Measurements from ENCODE around the gene PPP1R7.
A peak's percentile ranks its signal among the peaks of the same experiment; 100 is the strongest.
"Not testable (repeated sequence)": the region's sequence is repeated elsewhere in the genome, so short reads cannot be mapped to it uniquely, and the experiment has no call there.

The PPP1R7 gene

GRCh38 chr2:241177526-241178334, 27.5 kb downstream of the PPP1R7 start:
- DNase-seq: no peak

- DNase-seq: no peak
Observed at GRCh38 chr2:241178961-241179360, 28.7 kb downstream of the PPP1R7 start.

- no peak for DNase-seq
Observed at GRCh38 chr2:241179899-241180298, 29.6 kb downstream of the PPP1R7 start.

- no peak for DNase-seq
Observed at GRCh38 chr2:241180495-241180894, 30.2 kb downstream of the PPP1R7 start.

- no peak for DNase-seq
Observed at GRCh38 chr2:241182126-241182525, 31.9 kb downstream of the PPP1R7 start.

GRCh38 chr2:241182531-241183133, 32.4 kb downstream of the PPP1R7 start:
- no peak for DNase-seq

GRCh38 chr2:241183221-241183620, 33.0 kb downstream of the PPP1R7 start:
- DNase-seq: no peak

GRCh38 chr2:241184901-241185300, 34.6 kb downstream of the PPP1R7 start:
- DNase-seq: no peak

GRCh38 chr2:241185961-241186360, 35.7 kb downstream of the PPP1R7 start:
- no peak for DNase-seq

- DNase-seq: no peak
Observed at GRCh38 chr2:241187101-241187917, 37.0 kb downstream of the PPP1R7 start.

GRCh38 chr2:241187918-241188234, 37.6 kb downstream of the PPP1R7 start:
- no peak for DNase-seq

- DNase-seq: peak; percentile 79
Observed at GRCh38 chr2:241188361-241189092, 38.3 kb downstream of the PPP1R7 start, which contains the start of gene ANO7. Gene ANO7, plus strand, starts transcription at chr2:241188677. Its CDS starts 1,387 bp downstream, at chr2:241190064.

- DNase-seq: no peak
Observed at GRCh38 chr2:241189093-241189855, 39.0 kb downstream of the PPP1R7 start.

GRCh38 chr2:241189856-241190201, 39.6 kb downstream of the PPP1R7 start:
- DNase-seq: no peak

GRCh38 chr2:241190291-241190981, 40.2 kb downstream of the PPP1R7 start:
- DNase-seq: no peak

GRCh38 chr2:241191081-241191480, 40.8 kb downstream of the PPP1R7 start:
- no peak for DNase-seq

GRCh38 chr2:241193271-241193670, 43.0 kb downstream of the PPP1R7 start:
- no peak for DNase-seq

GRCh38 chr2:241194811-241195210, 44.5 kb downstream of the PPP1R7 start:
- DNase-seq: no peak

GRCh38 chr2:241195506-241196130, 45.4 kb downstream of the PPP1R7 start:
- DNase-seq: no peak

- DNase-seq: not testable (repeated sequence)
Observed at GRCh38 chr2:241197246-241197645, 47.0 kb downstream of the PPP1R7 start.

GRCh38 chr2:241197947-241198346, 47.7 kb downstream of the PPP1R7 start:
- no peak for DNase-seq

Measured in DMS53 (cell line).